GM12878 (cell line): ENCODE results near the gene PMAIP1. TPM values are rescaled to one million over a fixed set of nuclear protein-coding genes. Genes with fewer than 3 reads are reported as not detected.

Experiments
- CUX1 ChIP-seq: IDR thresholded peaks from 2 replicates; pipeline ENCODE4 v1.6.1; 2012; ENCODE audit warnings: improper control_type of control experiment, low read depth, low read length; ENCODE audit not compliant: insufficient replicate concordance
- KLF5 ChIP-seq: fragments of 450-650 bp; IDR thresholded peaks from 2 replicates; pipeline ENCODE4 v1.6.1; 2014; ENCODE audit warnings: mild to moderate bottlenecking; ENCODE audit not compliant: partially characterized antibody
- RUNX3 ChIP-seq: IDR thresholded peaks from 2 replicates; pipeline ENCODE4 v1.6.1; 2012; ENCODE audit warnings: low read length, inconsistent platforms
- ZNF207 ChIP-seq: fragments of 450-650 bp; IDR thresholded peaks from 2 replicates; pipeline ENCODE4 v1.6.1; 2014; ENCODE audit warnings: antibody characterized with exemption, mild to moderate bottlenecking, borderline replicate concordance
- polyA plus RNA-seq, 11 experiments: library from polyadenylated mRNA; depleted of rRNA in 4 of 11; unstranded in 6 of 11; stranded (reverse) in 5 of 11; fragments of >200 nt; fragmentation: Nextera tagmentation in 4 of 11; fragmentation: Illumina TruSeq in 1 of 11; extraction: Ambion mirVana in 4 of 11; extraction: Trizol in 1 of 11; gene quantifications; 1 replicate in 1 of 11; 2 replicates in 10 of 11; pipeline versions ENCODE4 v1.2.1 to v1.2.3, GENCODE V29; 2011 to 2016; ENCODE audit warnings: inconsistent platforms in 2 of 11, missing spikeins in 2 of 11, low read depth in 1 of 11
- total RNA-seq, 4 experiments: library from RNA; depleted of rRNA in 3 of 4; stranded (reverse); fragments of >200 nt in 3 of 4; fragmentation: Illumina TruSeq in 1 of 4; extraction: Trizol in 1 of 4; gene quantifications; 2 replicates each; pipeline versions ENCODE4 v1.2.1 to v1.2.3, GENCODE V29; 2013 to 2021

PMAIP1 gene
- total and polyA plus RNA-seq, 10 of the 15 experiments (the other 5 are each of a cell fraction or from before 2014, with no cell fraction given): 74.0 to 219 (median 112) TPM

- TF ChIP-seq ZNF207: no peak
- no peak for TF ChIP-seq CUX1
- TF ChIP-seq RUNX3: peak; percentile 83
- TF ChIP-seq KLF5: no peak
Observed at GRCh38 chr18:59881728-59882656, 17.8 kb upstream of the PMAIP1 start (continued).
